Raji (cell line): ENCODE data around the gene CLDN1.

Source experiments
- POLR2A ChIP-seq: IDR thresholded peaks from 2 replicates; pipeline ENCODE4 v1.6.1; 2011; ENCODE audit warnings: low read depth, low read length, control low read depth; ENCODE audit not compliant: insufficient read depth

Gene CLDN1

GRCh38 chr3:190319660-190320059 lies 2.6 kb downstream of the CLDN1 start:
- no peak for TF ChIP-seq POLR2A

GRCh38 chr3:190318666-190319065 lies 3.6 kb downstream of the CLDN1 start:
- TF ChIP-seq POLR2A, result no peak

- no peak for TF ChIP-seq POLR2A
Measured at GRCh38 chr3:190314741-190315140, 7.5 kb downstream of the CLDN1 start.

GRCh38 chr3:190309414-190309813 lies 12.8 kb downstream of the CLDN1 start:
- no peak for TF ChIP-seq POLR2A

GRCh38 chr3:190308154-190308553 lies 14.1 kb downstream of the CLDN1 start:
- no peak for TF ChIP-seq POLR2A

- TF ChIP-seq POLR2A, result no peak
Measured at GRCh38 chr3:190307164-190307545, 15.1 kb downstream of the CLDN1 start.

GRCh38 chr3:190306513-190307163 lies 15.6 kb downstream of the CLDN1 start:
- no peak for TF ChIP-seq POLR2A

- TF ChIP-seq POLR2A, result no peak
Measured at GRCh38 chr3:190306026-190306425, 16.2 kb downstream of the CLDN1 start.

- TF ChIP-seq POLR2A, result no peak
Measured at GRCh38 chr3:190305406-190305805, 16.8 kb downstream of the CLDN1 start.

GRCh38 chr3:190303884-190304283 lies 18.4 kb downstream of the CLDN1 start:
- no peak for TF ChIP-seq POLR2A

- no peak for TF ChIP-seq POLR2A
Measured at GRCh38 chr3:190302212-190302867, 19.9 kb downstream of the CLDN1 start.

GRCh38 chr3:190301591-190301990 lies 20.7 kb downstream of the CLDN1 start:
- TF ChIP-seq POLR2A, result no peak

- no peak for TF ChIP-seq POLR2A
Measured at GRCh38 chr3:190299969-190300368, 22.3 kb downstream of the CLDN1 start.

- no peak for TF ChIP-seq POLR2A
Measured at GRCh38 chr3:190294030-190294429, 28.2 kb downstream of the CLDN1 start.

GRCh38 chr3:190293621-190294020 lies 28.6 kb downstream of the CLDN1 start:
- no peak for TF ChIP-seq POLR2A

- no peak for TF ChIP-seq POLR2A
Measured at GRCh38 chr3:190291994-190292584, 30.2 kb downstream of the CLDN1 start.
